GM20000 (cell line): ENCODE measurements around the gene NR2F1-AS1.

Source experiments
- DNase-seq: peaks from one replicate; pipeline ENCODE4 v3.0.0; 2012; ENCODE audit warnings: low spot score
- CTCF ChIP-seq: IDR thresholded peaks from 2 replicates; pipeline ENCODE4 v1.5.1; 2012; ENCODE audit warnings: mild to moderate bottlenecking, control low read depth; ENCODE audit errors: extremely low read depth, missing control alignments

The NR2F1-AS1 gene

GRCh38 chr5:93572608-93573353, 8.2 kb downstream of the NR2F1-AS1 start:
- peak; percentile 28 for DNase-seq
- TF ChIP-seq CTCF, result no peak

GRCh38 chr5:93572101-93572607, 8.9 kb downstream of the NR2F1-AS1 start:
- peak; percentile 30 for DNase-seq
- no peak for TF ChIP-seq CTCF

DNA sequence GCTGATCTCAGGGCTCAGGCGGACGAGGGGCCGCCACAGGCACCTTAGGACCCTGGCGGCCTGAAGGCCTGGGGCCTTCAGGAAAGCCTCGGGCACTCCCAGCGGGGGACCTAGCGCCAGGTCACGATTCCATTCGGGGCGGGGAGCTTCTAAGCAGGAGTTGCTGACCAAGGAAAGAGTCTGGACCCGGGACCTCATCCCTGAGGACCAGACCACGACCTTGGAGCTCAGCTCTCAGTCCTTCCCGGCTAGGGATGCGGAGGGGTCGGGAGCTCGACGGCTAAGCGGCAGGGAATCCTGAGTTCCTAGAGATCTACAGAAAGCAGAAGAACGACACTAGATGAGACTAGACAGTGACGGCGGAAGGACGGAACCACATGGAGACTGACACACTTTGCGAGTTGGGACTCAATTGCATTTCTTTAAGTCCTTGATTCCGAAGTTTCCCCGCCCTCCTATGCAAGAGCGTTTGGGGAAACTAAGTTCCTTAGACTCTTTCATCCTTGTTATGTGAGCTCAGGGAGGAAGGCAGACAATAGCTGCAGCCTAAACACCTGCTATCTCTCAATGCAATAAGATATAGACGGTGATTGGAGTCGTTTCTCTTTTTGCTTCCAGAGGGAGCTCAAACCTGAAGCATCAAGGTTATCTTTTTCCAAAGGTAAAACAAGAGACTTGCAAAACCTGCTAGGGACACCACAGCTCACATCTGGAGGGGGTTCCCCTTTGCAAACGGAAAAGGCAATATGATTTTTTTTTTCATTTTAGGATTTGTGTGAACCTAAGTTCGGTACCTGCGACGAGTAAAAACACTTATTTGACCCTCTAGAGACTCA, 9.7 kb downstream of the NR2F1-AS1 start:
- no peak for TF ChIP-seq CTCF
- peak; percentile 31 for DNase-seq

DNA sequence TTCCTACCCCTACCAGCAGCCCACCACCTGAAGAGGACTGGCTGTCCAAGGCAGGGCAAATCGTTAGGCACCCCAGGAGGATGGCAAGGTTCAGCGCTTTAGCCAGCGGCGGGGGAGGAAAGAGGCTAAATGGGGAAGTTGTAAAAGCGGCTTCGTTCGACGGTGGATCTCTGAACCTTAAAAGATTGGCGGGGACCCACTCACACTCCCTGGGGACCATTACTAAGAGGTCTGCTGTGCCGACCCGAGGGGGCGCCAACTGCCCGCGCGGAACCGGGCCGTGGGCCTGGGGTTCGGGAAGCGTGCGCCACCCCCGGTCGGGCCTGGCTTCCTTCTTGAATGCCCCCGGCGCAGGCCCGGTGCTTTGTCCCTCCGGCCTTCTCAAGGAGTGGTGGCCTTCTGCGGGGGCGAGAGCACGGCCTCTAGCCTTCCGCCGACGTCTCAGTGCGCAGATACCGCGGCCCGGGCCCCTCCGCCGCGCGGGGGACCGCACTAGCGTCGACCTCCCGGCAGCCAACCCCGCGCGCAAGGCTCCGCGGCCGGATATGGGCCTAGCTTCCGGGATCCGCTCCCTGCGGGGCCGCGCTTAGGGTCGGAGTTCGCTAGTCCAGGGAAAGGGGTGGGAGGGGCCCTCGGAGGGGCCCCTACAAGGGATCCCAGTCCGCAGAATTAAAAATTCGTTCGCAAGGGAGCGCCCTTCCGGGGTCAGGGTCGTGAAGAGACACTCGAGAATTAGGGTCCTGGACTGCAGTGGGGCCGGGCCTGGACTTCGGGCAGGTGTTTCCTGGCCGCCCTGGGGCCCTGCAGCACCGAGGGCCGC, 10.5 kb downstream of the NR2F1-AS1 start:
- DNase-seq, result peak; percentile 25
- no peak for TF ChIP-seq CTCF

DNA sequence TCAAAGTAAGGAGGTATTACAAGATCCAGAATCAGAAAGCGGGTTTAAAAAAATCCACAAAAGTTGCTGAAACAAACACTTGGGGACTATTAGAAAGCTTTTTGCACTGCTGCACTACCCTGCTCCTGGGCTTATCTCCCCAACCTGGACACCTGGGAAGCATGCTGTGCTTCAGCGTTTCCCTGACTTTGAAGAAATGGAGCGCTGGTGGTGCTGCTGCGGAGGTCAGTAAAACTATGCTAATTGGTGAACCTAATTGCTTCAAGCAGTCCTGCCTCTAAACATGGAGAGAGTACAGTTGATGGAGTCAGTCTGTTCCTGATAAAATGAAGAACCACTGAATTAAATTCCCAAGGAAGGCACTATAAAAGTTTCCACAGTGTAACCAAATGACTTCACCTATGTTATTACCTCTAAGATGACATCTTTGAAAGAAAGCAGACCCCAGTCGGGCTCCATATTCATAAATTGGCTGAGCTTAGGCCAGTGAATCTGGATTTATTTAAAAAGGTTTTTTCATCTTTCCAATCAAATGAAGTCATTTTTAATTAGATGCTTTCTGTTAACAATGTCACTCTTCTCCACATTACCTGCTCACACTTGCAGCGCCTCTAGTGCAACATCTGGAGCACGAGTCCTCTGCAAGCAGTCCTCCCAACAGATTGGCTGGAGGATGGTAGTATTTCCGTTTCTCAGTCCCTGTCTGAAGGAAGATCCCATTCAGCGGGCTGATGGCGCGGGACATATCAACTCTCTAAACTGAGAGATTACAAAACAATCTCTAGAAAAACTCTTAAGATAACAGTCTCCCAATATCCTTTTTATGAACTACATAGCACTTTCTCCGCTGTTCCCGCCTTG, 11.5 kb downstream of the NR2F1-AS1 start:
- TF ChIP-seq CTCF, result no peak
- peak; percentile 20 for DNase-seq

DNA sequence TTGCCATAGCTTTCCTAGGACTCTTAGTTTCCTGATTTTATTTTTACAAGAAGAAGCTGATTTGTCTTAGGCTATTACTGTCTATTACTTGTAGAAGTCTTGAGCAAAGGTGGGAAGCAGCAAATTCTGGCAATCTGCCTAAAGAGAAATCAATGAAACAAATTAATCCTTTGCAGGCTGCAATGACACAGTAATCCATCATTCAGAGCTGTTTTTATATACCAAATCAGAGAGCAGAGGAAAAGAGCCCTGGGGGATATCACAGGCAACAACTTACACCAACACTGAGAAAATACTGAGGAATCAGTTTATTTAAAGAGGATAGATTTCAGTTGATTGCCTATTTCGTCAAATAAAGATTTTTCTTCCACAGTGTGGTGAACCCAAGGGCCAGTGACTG, 13.6 kb downstream of the NR2F1-AS1 start:
- no peak for DNase-seq
- no peak for TF ChIP-seq CTCF
